ENCODE results near the gene ULK4. TPM values are rescaled to one million over a fixed set of nuclear protein-coding genes. Genes with fewer than 3 reads are reported as not detected.
"Not testable (repeated sequence)": the region's sequence is repeated elsewhere in the genome, so short reads cannot be mapped to it uniquely, and the experiment has no call there.

The ULK4 gene
- total RNA-seq, 2 experiments from 2014 or later = 6.8 to 6.9 TPM

- ChIA-PET CTCF (no interaction called here), POLR2A (no interaction called here)
- Mint-ChIP-seq H3K27me3 (no peaks in the 10 kb centered on the region), H3K4me3 (no peak overlapping the region), H3K9me3 (no peaks in the 10 kb centered on the region), H3K36me3 (ENCODE audit: low read depth) (no peaks in the 10 kb centered on the region), H3K4me1 (ENCODE audit: low read depth) (no peaks in the 10 kb centered on the region), H3K27ac (no peak overlapping the region)
- ATAC-seq (no peak), DNase-seq (no peak)
- intact Hi-C loops (cut with micrococcal nuclease) = no loop called here
- TF ChIP-seq CTCF (IDR thresholded peaks at IDR 0.05) = no peak
Observed at GRCh38 chr3:41464401-41464800, 497.5 kb downstream of the ULK4 start.

GRCh38 chr3:41462103-41462691, 499.7 kb downstream of the ULK4 start:
- no peaks in the 10 kb centered on the region for H3K9me3 Mint-ChIP-seq
- POLR2A ChIA-PET = no interaction called here
- CTCF ChIA-PET = no interaction called here

GRCh38 chr3:41460736-41461135, 501.2 kb downstream of the ULK4 start:
- DNase-seq (no peak), ATAC-seq (no peak)
- no peak for TF ChIP-seq CTCF (IDR thresholded peaks at IDR 0.05)
- no peak overlapping the region for H3K27ac Mint-ChIP-seq
- ChIA-PET CTCF (no interaction called here), POLR2A (no interaction called here)
- H3K4me1 Mint-ChIP-seq (ENCODE audit: low read depth) = no peaks in the 10 kb centered on the region
- intact Hi-C loops (cut with micrococcal nuclease) = no loop called here
- H3K9me3 Mint-ChIP-seq = no peaks in the 10 kb centered on the region
- H3K4me3 Mint-ChIP-seq = no peak overlapping the region
- no peaks in the 10 kb centered on the region for H3K27me3 Mint-ChIP-seq
- H3K36me3 Mint-ChIP-seq (ENCODE audit: low read depth) = no peaks in the 10 kb centered on the region

More at GRCh38 chr3:41462103-41462691, 499.7 kb downstream of the ULK4 start:
- Mint-ChIP-seq H3K36me3 (ENCODE audit: low read depth) (no peaks in the 10 kb centered on the region), H3K27ac (no peak overlapping the region), H3K4me3 (no peak overlapping the region), H3K4me1 (ENCODE audit: low read depth) (no peaks in the 10 kb centered on the region), H3K27me3 (no peaks in the 10 kb centered on the region)
- intact Hi-C loops (cut with micrococcal nuclease) = no loop called here
- TF ChIP-seq CTCF (IDR thresholded peaks at IDR 0.05) = no peak
- no peak for ATAC-seq
- no peak for DNase-seq

GRCh38 chr3:41457176-41457575, 504.7 kb downstream of the ULK4 start:
- ATAC-seq = no peak
- no peak for TF ChIP-seq CTCF (IDR thresholded peaks at IDR 0.05)
- POLR2A ChIA-PET = no interaction called here
- peaks cover 4% of the 10 kb centered on the region for H3K36me3 Mint-ChIP-seq (ENCODE audit: low read depth)
- H3K4me3 Mint-ChIP-seq = no peak overlapping the region
- H3K27me3 Mint-ChIP-seq = no peaks in the 10 kb centered on the region
- no peaks in the 10 kb centered on the region for H3K4me1 Mint-ChIP-seq (ENCODE audit: low read depth)
- DNase-seq = no peak
- no peak overlapping the region for H3K27ac Mint-ChIP-seq
- CTCF ChIA-PET = no interaction called here
- H3K9me3 Mint-ChIP-seq = no peaks in the 10 kb centered on the region
- intact Hi-C loops (cut with micrococcal nuclease) = no loop called here

- DNase-seq = no peak
- no peak for TF ChIP-seq CTCF (IDR thresholded peaks at IDR 0.05)
- Mint-ChIP-seq H3K27ac (no peak overlapping the region), H3K9me3 (no peaks in the 10 kb centered on the region), H3K4me3 (no peak overlapping the region), H3K4me1 (ENCODE audit: low read depth) (no peaks in the 10 kb centered on the region), H3K36me3 (ENCODE audit: low read depth) (peaks cover 4% of the 10 kb centered on the region), H3K27me3 (no peaks in the 10 kb centered on the region)
- intact Hi-C loops (cut with micrococcal nuclease) = no loop called here
- CTCF ChIA-PET = no interaction called here
- POLR2A ChIA-PET = no interaction called here
- ATAC-seq = no peak
Observed at GRCh38 chr3:41456162-41456561, 505.7 kb downstream of the ULK4 start.

GRCh38 chr3:41453618-41454017, 508.3 kb downstream of the ULK4 start:
- H3K9me3 Mint-ChIP-seq; ATAC-seq; POLR2A ChIA-PET; H3K27ac Mint-ChIP-seq; DNase-seq; H3K27me3 Mint-ChIP-seq; intact Hi-C loops (cut with micrococcal nuclease); H3K4me1 Mint-ChIP-seq (ENCODE audit: low read depth); CTCF ChIA-PET; H3K4me3 Mint-ChIP-seq; H3K36me3 Mint-ChIP-seq (ENCODE audit: low read depth): not testable (repeated sequence)

Data from activated CD8-positive, alpha-beta T cell treated with anti-CD3 and anti-CD28 coated beads for 36 hours (primary cell).